ENCODE data around the gene RALB. TPM values are rescaled to one million over a fixed set of nuclear protein-coding genes. Genes with fewer than 3 reads are reported as not detected.

RALB gene
- total RNA-seq, 1 experiment from 2014 or later: 17.1 TPM

GRCh38 chr2:120203251-120204021 is 49.2 kb upstream of the RALB start (continued):
- no peak for TF ChIP-seq CREB1 (CRISPR knock-in tag; IDR thresholded peaks at IDR 0.05)
- no peak for TF ChIP-seq AFF4 (CRISPR knock-in tag; IDR thresholded peaks at IDR 0.05; ENCODE audit: borderline replicate concordance)
- no peak for TF ChIP-seq ARID4B (CRISPR knock-in tag; IDR thresholded peaks at IDR 0.05; ENCODE audit: borderline replicate concordance)

GRCh38 chr2:120204022-120204405 is 48.6 kb upstream of the RALB start:
- H3K27ac Mint-ChIP-seq: no peak overlapping the region
- POLR2A ChIA-PET: no interaction called here
- DNase-seq (ENCODE audit: low spot score) (no peak), ATAC-seq (peak; percentile 70)
- peaks cover 4% of the 10 kb centered on the region for H3K4me1 Mint-ChIP-seq
- H3K36me3 Mint-ChIP-seq: peaks cover 1% of the 10 kb centered on the region; the same call in 1 of the 2 replicates
- CTCF ChIA-PET: interaction anchor here (0.6 to 2.2 kb wide), 9 partner anchors 8 to 317 kb away, joined by 3 to 17 read pairs (median 4); no protein-coding TSS in a partner anchor
- TF ChIP-seq ERG (CRISPR knock-in tag; IDR thresholded peaks at IDR 0.05): no peak
- TF ChIP-seq ZBTB21 (CRISPR knock-in tag; IDR thresholded peaks at IDR 0.05; ENCODE audit: borderline replicate concordance): no peak
- no peak for TF ChIP-seq CREB1 (CRISPR knock-in tag; IDR thresholded peaks at IDR 0.05)
- TF ChIP-seq RELA (CRISPR knock-in tag; IDR thresholded peaks at IDR 0.05; ENCODE audit: borderline replicate concordance): no peak
- TF ChIP-seq USF1 (CRISPR knock-in tag; IDR thresholded peaks at IDR 0.05): no peak
- TF ChIP-seq NR3C1 (CRISPR knock-in tag; conservative IDR thresholded peaks at IDR 0.05; ENCODE audit: low read depth): no peak
- TF ChIP-seq TEAD4 (CRISPR knock-in tag; IDR thresholded peaks at IDR 0.05): no peak
- no peak for TF ChIP-seq MAX (CRISPR knock-in tag; IDR thresholded peaks at IDR 0.05)
- no peak for TF ChIP-seq FOXK1 (CRISPR knock-in tag; IDR thresholded peaks at IDR 0.05)
- TF ChIP-seq GABPB1 (CRISPR knock-in tag; IDR thresholded peaks at IDR 0.05): no peak
- TF ChIP-seq SOX15 (CRISPR knock-in tag; IDR thresholded peaks at IDR 0.05): no peak
- TF ChIP-seq GRHL2 (CRISPR knock-in tag; IDR thresholded peaks at IDR 0.05; ENCODE audit: insufficient replicate concordance, severe bottlenecking): no peak
- TF ChIP-seq NFE2L1 (CRISPR knock-in tag; IDR thresholded peaks at IDR 0.05): no peak
- no peaks in the 10 kb centered on the region; the same call in 1 of the 2 replicates for H3K27me3 Mint-ChIP-seq (ENCODE audit: low read depth)
- peaks cover 5% of the 10 kb centered on the region for H3K9me3 Mint-ChIP-seq
- no peak overlapping the region for H3K4me3 Mint-ChIP-seq
